Bronchial epithelial cell (primary cell): ENCODE data around the gene PCDHGB5. TPM values are rescaled to one million over a fixed set of nuclear protein-coding genes. Genes with fewer than 3 reads are reported as not detected.
"Not testable (repeated sequence)": the region's sequence is repeated elsewhere in the genome, so short reads cannot be mapped to it uniquely, and the experiment has no call there.

Source experiments
- DNase-seq: peaks from one replicate; pipeline ENCODE4 v3.0.0-alpha.2; 2010; ENCODE audit warnings: low read depth
- FAIRE-seq: peaks from 2 replicates; lab custom pipeline; 2011; peaks lifted over from hg19 to GRCh38; lab: Jason Lieb, UNC
- H3K27me3 ChIP-seq: 2 replicates; pipeline ENCODE4 v1.5.1; 2011; ENCODE audit warnings: low read length; ENCODE audit not compliant: control insufficient read depth, insufficient read depth
- H3K36me3 ChIP-seq: 2 replicates; pipeline ENCODE4 v1.5.1; 2011; ENCODE audit warnings: low read length; ENCODE audit not compliant: control insufficient read depth, insufficient read depth
- H3K4me3 ChIP-seq: 2 replicates; pipeline ENCODE4 v1.5.1; 2011; ENCODE audit warnings: mild to moderate bottlenecking, low read depth, low read length, control low read depth
- total RNA-seq: library from RNA; depleted of rRNA; stranded (reverse); fragments of >200 nt; gene quantifications from 2 replicates; pipeline ENCODE4 v1.2.1, GENCODE V29; 2014
- TF ChIP-seq, protein P1 (sequence below): IDR thresholded peaks from 2 replicates; pipeline ENCODE4 v1.5.1; 2011; ENCODE audit warnings: mild to moderate bottlenecking, moderate library complexity, low read length, control low read depth, inconsistent platforms; ENCODE audit not compliant: insufficient read depth, severe bottlenecking

The PCDHGB5 gene
- total RNA-seq, 1 donor from 2014 or later: 2.4 TPM

- Histone ChIP-seq H3K27me3 (peaks cover 2% of the 10 kb centered on the region), H3K4me3 (no peak overlapping the region), H3K36me3 (no peaks in the 10 kb centered on the region)
- FAIRE-seq (no peak), DNase-seq (no peak)
- TF ChIP-seq, protein P1, sequence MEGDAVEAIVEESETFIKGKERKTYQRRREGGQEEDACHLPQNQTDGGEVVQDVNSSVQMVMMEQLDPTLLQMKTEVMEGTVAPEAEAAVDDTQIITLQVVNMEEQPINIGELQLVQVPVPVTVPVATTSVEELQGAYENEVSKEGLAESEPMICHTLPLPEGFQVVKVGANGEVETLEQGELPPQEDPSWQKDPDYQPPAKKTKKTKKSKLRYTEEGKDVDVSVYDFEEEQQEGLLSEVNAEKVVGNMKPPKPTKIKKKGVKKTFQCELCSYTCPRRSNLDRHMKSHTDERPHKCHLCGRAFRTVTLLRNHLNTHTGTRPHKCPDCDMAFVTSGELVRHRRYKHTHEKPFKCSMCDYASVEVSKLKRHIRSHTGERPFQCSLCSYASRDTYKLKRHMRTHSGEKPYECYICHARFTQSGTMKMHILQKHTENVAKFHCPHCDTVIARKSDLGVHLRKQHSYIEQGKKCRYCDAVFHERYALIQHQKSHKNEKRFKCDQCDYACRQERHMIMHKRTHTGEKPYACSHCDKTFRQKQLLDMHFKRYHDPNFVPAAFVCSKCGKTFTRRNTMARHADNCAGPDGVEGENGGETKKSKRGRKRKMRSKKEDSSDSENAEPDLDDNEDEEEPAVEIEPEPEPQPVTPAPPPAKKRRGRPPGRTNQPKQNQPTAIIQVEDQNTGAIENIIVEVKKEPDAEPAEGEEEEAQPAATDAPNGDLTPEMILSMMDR: no peak
These were observed 4.5 kb upstream of the PCDHGB5 start for GRCh38 chr5:141393267-141393666.

- DNase-seq, H3K27me3 ChIP-seq, FAIRE-seq, H3K36me3 ChIP-seq, H3K4me3 ChIP-seq: not testable (repeated sequence)
These were observed 3.2 kb upstream of the PCDHGB5 start for GRCh38 chr5:141394401-141395187.

- no peak for FAIRE-seq
- TF ChIP-seq, protein P1: no peak
- DNase-seq: no peak
- Histone ChIP-seq H3K36me3 (no peaks in the 10 kb centered on the region), H3K27me3 (peaks cover 2% of the 10 kb centered on the region), H3K4me3 (no peak overlapping the region)
These were observed 861 bp downstream of the PCDHGB5 start for GRCh38 chr5:141398608-141399007.

GRCh38 chr5:141399555-141400258 is 2.0 kb downstream of the PCDHGB5 start:
- TF ChIP-seq, protein P1: no peak
- no peak for DNase-seq
- no peak for FAIRE-seq

DNA sequence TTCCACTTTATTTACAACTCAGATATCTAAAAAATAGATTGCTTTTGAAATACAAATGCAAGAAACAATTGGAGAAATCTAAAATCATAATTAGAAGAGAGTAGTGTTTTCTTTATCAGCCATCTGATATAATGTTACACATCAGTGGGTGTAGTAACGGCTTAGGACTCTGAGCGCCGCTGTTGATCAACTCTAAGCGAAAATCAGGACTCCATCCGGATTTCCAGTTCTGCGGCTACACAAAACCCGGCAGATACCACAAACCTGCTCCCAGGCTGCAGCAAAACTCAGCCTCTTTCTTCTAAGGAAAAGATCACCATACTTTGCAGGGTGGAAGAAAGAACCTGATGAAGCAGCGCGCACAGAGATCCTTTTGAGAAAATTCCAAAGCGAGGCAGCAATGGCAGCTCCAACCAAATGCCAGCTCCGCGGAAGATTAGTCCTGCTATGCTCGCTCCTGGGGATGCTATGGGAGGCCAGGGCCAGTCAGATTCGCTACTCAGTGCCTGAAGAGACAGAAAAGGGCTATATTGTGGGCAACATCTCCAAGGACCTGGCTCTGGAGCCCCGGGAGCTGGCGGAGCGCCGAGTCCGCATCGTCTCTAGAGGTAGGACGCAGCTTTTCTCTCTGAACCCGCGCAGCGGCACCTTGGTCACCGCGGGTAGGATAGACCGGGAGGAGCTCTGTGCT is 5.0 kb downstream of the PCDHGB5 start, which contains the start of gene PCDHGA9:
TSS of gene PCDHGA9 (plus strand) at position 226 of the 691 bp plus-strand sequence. CDS start at position 401, 175 bp downstream.
- TF ChIP-seq, protein P1: peak; percentile 44
- Histone ChIP-seq H3K36me3 (no peaks in the 10 kb centered on the region), H3K27me3 (no peaks in the 10 kb centered on the region), H3K4me3 (peak within 1 kb of the TSS; percentile 11)
- peak; percentile 20 for DNase-seq
- no peak for FAIRE-seq

More at GRCh38 chr5:141399555-141400258, 2.0 kb downstream of the PCDHGB5 start:
- Histone ChIP-seq H3K36me3 (no peaks in the 10 kb centered on the region), H3K27me3 (peaks cover 1% of the 10 kb centered on the region), H3K4me3 (no peak overlapping the region)

GRCh38 chr5:141403387-141403786 is 5.6 kb downstream of the PCDHGB5 start:
- H3K36me3 ChIP-seq: no peaks in the 10 kb centered on the region
- DNase-seq (no peak), FAIRE-seq (no peak)
- no peak overlapping the region for H3K4me3 ChIP-seq
- no peaks in the 10 kb centered on the region for H3K27me3 ChIP-seq
- TF ChIP-seq, protein P1: no peak
